SK-N-SH treated with all-trans-retinoic acid at 6 μM for 48 hours (cell line): ENCODE results near the gene DCN.

Source experiments
- OSR1 ChIP-seq: fragments of 250-450 bp; sonication (Bioruptor Pico); IDR thresholded peaks from 2 replicates; pipeline ENCODE4 v1.8.0; 2022; ENCODE audit warnings: moderate library complexity, mild to moderate bottlenecking, inconsistent platforms
- TF ChIP-seq, protein P1 (sequence below): fragments of 250-450 bp; sonication (Bioruptor Pico); IDR thresholded peaks from 2 replicates; pipeline ENCODE4 v1.5.1; 2021; ENCODE audit warnings: mild to moderate bottlenecking, moderate library complexity

DNA sequence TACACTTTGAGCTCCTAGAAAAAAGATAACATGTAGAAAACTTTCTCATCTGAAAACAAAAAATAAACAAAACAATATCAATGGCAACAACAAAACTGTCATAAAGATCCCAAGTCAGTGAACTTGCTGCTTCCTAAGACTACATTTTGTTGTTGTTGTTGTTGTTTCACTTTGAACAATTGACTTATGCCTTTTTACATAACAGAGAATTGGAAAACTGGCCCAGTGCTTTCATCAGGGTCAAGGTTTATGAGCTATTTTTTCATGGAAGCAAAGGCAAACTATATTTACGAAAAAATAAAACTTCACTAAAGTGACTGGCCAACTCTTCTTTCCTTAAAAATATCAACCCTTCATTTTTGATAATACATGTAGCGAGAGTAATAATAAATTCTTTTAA, 6.3 kb downstream of the DCN start:
- TF ChIP-seq, protein P1, sequence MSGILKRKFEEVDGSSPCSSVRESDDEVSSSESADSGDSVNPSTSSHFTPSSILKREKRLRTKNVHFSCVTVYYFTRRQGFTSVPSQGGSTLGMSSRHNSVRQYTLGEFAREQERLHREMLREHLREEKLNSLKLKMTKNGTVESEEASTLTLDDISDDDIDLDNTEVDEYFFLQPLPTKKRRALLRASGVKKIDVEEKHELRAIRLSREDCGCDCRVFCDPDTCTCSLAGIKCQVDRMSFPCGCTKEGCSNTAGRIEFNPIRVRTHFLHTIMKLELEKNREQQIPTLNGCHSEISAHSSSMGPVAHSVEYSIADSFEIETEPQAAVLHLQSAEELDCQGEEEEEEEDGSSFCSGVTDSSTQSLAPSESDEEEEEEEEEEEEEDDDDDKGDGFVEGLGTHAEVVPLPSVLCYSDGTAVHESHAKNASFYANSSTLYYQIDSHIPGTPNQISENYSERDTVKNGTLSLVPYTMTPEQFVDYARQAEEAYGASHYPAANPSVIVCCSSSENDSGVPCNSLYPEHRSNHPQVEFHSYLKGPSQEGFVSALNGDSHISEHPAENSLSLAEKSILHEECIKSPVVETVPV (CRISPR knock-in tag) = no peak
- no peak for TF ChIP-seq OSR1 (CRISPR knock-in tag)
